ENCODE measurements around the gene SEZ6. TPM values are rescaled to one million over a fixed set of nuclear protein-coding genes. Genes with fewer than 3 reads are reported as not detected.

The SEZ6 gene
- total RNA-seq, 2 donors from 2014 or later: not detected

- no peaks in the 10 kb centered on the region for H3K9me3 ChIP-seq
- whole genome bisulfite sequencing, 2 donors: 46 to 51% methylated on average over 11 to 13 of the region's 13 CpGs
- intact Hi-C loops (cut with DNase I): no loop called here
- H3K36me3 ChIP-seq (replicated peaks in 1 of 2; ENCODE audit: insufficient read depth in 1 of 2, low read depth in 2 of 2): no peaks in the 10 kb centered on the region
- no peaks in the 10 kb centered on the region for H3K27me3 ChIP-seq
- DNase-seq (no peak), ATAC-seq (no peak)
- no peak overlapping the region for H3K4me3 ChIP-seq
- H3K4me1 ChIP-seq: peaks cover 10% of the 10 kb centered on the region
- TF ChIP-seq, protein P1, sequence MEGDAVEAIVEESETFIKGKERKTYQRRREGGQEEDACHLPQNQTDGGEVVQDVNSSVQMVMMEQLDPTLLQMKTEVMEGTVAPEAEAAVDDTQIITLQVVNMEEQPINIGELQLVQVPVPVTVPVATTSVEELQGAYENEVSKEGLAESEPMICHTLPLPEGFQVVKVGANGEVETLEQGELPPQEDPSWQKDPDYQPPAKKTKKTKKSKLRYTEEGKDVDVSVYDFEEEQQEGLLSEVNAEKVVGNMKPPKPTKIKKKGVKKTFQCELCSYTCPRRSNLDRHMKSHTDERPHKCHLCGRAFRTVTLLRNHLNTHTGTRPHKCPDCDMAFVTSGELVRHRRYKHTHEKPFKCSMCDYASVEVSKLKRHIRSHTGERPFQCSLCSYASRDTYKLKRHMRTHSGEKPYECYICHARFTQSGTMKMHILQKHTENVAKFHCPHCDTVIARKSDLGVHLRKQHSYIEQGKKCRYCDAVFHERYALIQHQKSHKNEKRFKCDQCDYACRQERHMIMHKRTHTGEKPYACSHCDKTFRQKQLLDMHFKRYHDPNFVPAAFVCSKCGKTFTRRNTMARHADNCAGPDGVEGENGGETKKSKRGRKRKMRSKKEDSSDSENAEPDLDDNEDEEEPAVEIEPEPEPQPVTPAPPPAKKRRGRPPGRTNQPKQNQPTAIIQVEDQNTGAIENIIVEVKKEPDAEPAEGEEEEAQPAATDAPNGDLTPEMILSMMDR (IDR thresholded peaks at IDR 0.05): no peak
- TF ChIP-seq POLR2A (IDR thresholded peaks at IDR 0.05): no peak
- H3K27ac ChIP-seq: no peak overlapping the region
Observed at GRCh38 chr17:29016345-29017210, 10.7 kb upstream of the SEZ6 start.

DNA sequence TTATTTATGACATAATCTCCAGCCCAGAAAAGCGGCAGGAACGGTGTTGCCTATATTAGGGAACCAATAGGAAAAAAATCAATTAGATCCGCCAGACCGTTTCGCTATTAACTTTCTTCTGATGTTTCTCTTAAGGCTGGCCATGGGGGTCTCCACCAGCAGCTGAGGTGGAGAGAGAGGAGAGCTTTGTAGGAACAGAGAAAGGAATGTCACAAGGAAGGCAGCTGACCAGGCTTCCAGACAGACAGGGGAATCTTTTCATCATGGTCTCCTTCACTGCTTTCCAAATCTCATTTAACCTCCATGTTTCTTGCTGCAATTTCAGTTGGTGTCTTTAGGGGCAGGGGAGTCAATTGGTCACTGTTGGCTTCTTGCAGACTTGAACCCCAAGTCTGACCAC is 8.9 kb upstream of the SEZ6 start:
- TF ChIP-seq POLR2A (IDR thresholded peaks at IDR 0.05): no peak
- TF ChIP-seq, protein P1 (IDR thresholded peaks at IDR 0.05): no peak
- no peak overlapping the region for H3K27ac ChIP-seq
- H3K36me3 ChIP-seq (replicated peaks in 1 of 2; ENCODE audit: insufficient read depth in 1 of 2, low read depth in 2 of 2): no peaks in the 10 kb centered on the region
- ATAC-seq (no peak), DNase-seq (no peak)
- no peaks in the 10 kb centered on the region for H3K27me3 ChIP-seq
- 54 to 57% methylated on average over 5 of the region's 5 CpGs for WGBS, 2 donors
- no peak overlapping the region for H3K4me3 ChIP-seq
- H3K4me1 ChIP-seq: peaks cover 4% of the 10 kb centered on the region
- no peaks in the 10 kb centered on the region for H3K9me3 ChIP-seq
- intact Hi-C loops (cut with DNase I): no loop called here

DNA sequence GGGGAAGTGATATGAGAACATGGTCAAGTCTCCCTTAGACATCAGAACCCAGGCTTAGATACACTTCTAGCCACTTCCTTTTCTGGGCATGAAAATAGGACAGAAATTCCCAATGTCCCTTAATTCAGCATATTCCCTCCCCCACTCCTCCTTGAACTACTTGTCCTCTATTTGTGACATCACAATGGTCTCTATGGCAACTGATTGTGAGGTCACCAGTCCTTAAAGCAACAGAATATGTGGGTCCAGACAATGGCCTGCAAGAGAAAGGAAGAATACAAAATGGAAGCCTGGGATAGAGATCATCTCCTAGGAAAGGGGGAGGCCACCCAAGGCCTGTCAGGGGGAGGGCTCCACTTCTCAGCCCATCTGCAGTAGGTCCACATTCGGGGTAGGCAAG is 6.7 kb upstream of the SEZ6 start:
- Histone ChIP-seq H3K36me3 (replicated peaks in 1 of 2; ENCODE audit: insufficient read depth in 1 of 2, low read depth in 2 of 2) (no peaks in the 10 kb centered on the region), H3K4me3 (no peak overlapping the region), H3K4me1 (no peaks in the 10 kb centered on the region), H3K9me3 (no peaks in the 10 kb centered on the region), H3K27ac (no peak overlapping the region), H3K27me3 (no peaks in the 10 kb centered on the region)
- 83 to 89% methylated on average over 1 of the region's 1 CpG for WGBS, 2 donors
- no peak for DNase-seq
- no peak for TF ChIP-seq POLR2A (IDR thresholded peaks at IDR 0.05)
- TF ChIP-seq, protein P1 (IDR thresholded peaks at IDR 0.05): no peak
- intact Hi-C loops (cut with DNase I): no loop called here
- no peak for ATAC-seq

DNA sequence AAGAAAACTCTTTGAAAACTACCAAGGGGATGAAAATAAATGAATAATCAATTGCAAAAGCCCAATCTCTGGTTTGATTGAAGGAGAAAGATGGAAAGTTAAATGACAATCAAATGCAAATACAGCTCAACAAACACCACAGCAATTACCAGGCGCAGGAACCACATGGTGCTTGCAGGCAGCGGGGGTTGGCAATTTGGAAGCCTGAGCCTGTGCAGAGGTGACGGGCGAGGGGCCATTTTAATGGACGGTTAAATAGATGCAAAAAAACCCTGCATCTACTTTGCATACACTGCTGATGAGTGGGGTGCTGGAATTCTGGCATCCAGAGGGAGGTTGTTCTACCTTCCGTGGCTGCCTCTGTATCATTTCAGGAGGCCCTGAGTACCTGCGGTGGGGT is 4.8 kb upstream of the SEZ6 start:
- DNase-seq (no peak), ATAC-seq (no peak)
- TF ChIP-seq POLR2A (IDR thresholded peaks at IDR 0.05): no peak
- TF ChIP-seq, protein P1 (IDR thresholded peaks at IDR 0.05): no peak
- Histone ChIP-seq H3K27me3 (peaks cover 0 to under 1% of the 10 kb centered on the region in 2 donors), H3K36me3 (replicated peaks in 1 of 2; ENCODE audit: insufficient read depth in 1 of 2, low read depth in 2 of 2) (no peaks in the 10 kb centered on the region), H3K4me3 (no peak overlapping the region), H3K27ac (no peak overlapping the region), H3K4me1 (peaks cover 9% of the 10 kb centered on the region), H3K9me3 (no peaks in the 10 kb centered on the region)
- intact Hi-C loops (cut with DNase I): no loop called here
- WGBS, 2 donors: 73 to 84% methylated on average over 7 of the region's 7 CpGs

- H3K27me3 ChIP-seq: peaks cover 0 to 5% of the 10 kb centered on the region in 2 donors
- intact Hi-C loops (cut with DNase I): no loop called here
- no peak for ATAC-seq
Observed at GRCh38 chr17:29010129-29010528, 4.3 kb upstream of the SEZ6 start.

More at GRCh38 chr17:29010129-29010528, 4.3 kb upstream of the SEZ6 start:
- no peak overlapping the region for H3K4me3 ChIP-seq
- no peak for DNase-seq
- H3K36me3 ChIP-seq (replicated peaks in 1 of 2; ENCODE audit: insufficient read depth in 1 of 2, low read depth in 2 of 2): no peaks in the 10 kb centered on the region
- H3K4me1 ChIP-seq: peaks cover 13% of the 10 kb centered on the region
- 33 to 41% methylated on average over 3 of the region's 3 CpGs for WGBS, 2 donors
- H3K27ac ChIP-seq: no peak overlapping the region
- no peak for TF ChIP-seq POLR2A (IDR thresholded peaks at IDR 0.05)
- TF ChIP-seq, protein P1 (IDR thresholded peaks at IDR 0.05): no peak
- H3K9me3 ChIP-seq: no peaks in the 10 kb centered on the region
